GM10248 (cell line): ENCODE data around the gene SPEG.
A peak's percentile ranks its signal among the peaks of the same experiment; 100 is the strongest.

Source experiments
- CTCF ChIA-PET: fragments of 300-600 bp; sonication (Branson Sonifier 250); formaldehyde crosslinking; extraction: SDS; loops from one replicate; lab custom pipeline; 2021; ENCODE audit warnings: antibody characterized with exemption; lab: Yijun Ruan, JAX
- POLR2A ChIA-PET: fragments of 350-650 bp; sonication (Branson Sonifier 250); formaldehyde crosslinking; extraction: SDS; loops from one replicate; lab custom pipeline; 2020; ENCODE audit warnings: antibody characterized with exemption; lab: Yijun Ruan, JAX
- DNase-seq: peaks from one replicate; pipeline ENCODE4 v3.0.0; 2012; ENCODE audit errors: extremely low spot score
- TF ChIP-seq, protein P1 (sequence below): IDR thresholded peaks from 2 replicates; pipeline ENCODE4 v1.5.1; 2012; ENCODE audit warnings: mild to moderate bottlenecking, low read depth; ENCODE audit errors: extremely low read depth, missing control alignments, control extremely low read depth

The SPEG gene

DNA sequence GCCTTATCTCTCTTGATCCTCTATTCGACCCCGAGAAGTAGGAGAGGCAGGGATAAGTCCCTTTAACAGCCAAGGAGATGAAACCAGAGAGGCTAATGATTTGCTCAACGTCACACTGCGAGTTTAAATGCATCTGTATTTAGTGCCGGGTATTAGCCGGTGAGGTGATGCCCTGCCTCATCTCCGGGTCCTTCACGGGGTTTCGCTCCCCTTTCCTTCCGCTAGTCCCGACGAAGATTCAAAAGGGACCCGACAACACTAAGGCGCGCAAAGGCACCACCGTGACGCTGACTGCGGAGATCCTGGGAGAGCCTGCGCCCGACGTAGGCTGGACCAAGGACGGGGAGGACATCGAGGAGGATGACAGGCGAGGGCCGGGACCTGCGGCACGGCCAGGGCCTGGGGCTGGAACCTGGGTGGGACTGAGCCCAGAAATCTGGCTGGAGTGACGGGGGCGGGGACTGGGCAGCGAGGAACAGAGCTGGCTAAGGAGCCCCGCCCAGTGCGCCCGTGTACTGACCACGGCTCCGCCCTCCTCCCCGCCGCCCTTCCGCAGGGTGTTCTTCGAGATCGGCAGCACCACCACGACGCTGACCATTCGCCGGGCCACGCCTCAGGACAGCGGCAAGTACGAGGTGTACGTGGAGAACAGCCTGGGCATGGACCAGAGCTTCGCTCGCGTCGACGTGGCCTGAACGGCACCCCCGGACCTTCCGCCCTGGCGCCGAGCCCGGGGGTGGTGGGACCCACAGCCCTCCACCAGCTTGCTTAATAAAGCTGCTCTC, 63.0 kb downstream of the SPEG start:
- TF ChIP-seq, protein P1, sequence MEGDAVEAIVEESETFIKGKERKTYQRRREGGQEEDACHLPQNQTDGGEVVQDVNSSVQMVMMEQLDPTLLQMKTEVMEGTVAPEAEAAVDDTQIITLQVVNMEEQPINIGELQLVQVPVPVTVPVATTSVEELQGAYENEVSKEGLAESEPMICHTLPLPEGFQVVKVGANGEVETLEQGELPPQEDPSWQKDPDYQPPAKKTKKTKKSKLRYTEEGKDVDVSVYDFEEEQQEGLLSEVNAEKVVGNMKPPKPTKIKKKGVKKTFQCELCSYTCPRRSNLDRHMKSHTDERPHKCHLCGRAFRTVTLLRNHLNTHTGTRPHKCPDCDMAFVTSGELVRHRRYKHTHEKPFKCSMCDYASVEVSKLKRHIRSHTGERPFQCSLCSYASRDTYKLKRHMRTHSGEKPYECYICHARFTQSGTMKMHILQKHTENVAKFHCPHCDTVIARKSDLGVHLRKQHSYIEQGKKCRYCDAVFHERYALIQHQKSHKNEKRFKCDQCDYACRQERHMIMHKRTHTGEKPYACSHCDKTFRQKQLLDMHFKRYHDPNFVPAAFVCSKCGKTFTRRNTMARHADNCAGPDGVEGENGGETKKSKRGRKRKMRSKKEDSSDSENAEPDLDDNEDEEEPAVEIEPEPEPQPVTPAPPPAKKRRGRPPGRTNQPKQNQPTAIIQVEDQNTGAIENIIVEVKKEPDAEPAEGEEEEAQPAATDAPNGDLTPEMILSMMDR = no peak
- POLR2A ChIA-PET = interaction anchor here (0.5 to 1.9 kb wide), 4 partner anchors 12 to 300 kb away, joined by 3 to 6 read pairs (median 6); partner anchors contain the start of gene DNPEP
- CTCF ChIA-PET = interaction anchor here (0.7 to 18.5 kb wide), 15 partner anchors 11 to 203 kb away, joined by 3 to 325 read pairs (median 7); no protein-coding TSS in a partner anchor
- DNase-seq = peak; percentile 80

DNA sequence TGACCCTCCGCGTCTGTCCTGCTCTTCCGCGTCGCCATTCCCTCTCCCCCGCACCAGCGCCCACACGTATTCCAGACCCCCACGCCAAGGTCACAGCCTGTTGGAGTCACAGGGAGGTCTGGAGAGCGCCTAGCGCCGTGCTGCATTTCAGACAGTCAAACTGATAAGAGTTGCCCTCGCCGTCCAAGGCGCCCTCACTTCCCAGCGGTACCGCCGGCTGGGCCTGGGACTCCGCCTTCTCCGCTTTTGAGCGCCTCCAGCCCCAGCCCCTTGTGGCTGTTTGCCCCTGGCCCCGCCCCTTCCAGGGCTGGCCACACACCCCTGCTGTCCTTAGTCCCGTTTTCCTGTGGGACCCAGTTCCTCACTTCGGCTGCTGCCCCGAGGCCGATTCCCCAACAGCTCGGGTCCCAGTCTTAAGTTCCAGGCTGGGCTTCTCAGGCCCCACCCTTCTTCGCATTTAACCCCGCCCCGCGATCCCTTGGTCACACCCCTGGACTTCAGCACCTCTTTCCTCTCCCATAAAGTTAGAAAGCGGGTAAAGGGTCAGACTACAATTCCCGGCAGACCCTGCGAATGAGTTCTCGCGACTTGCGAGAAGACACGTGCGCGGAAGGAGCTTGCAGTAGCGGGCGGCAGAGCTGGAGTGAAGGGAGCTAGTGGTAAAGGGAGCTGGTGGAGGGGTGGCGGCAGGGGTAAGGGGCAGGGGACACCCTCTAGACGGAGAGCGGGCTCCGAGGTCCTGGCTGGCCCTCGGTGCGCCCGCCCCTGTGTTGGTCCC, 63.8 kb downstream of the SPEG start, which contains the start of gene GMPPA:
TSS of gene GMPPA (plus strand) at position 612 of the 778 bp plus-strand sequence. CDS start 1,085 bp downstream, outside the sequence.
- peak; percentile 98 for DNase-seq
- ChIA-PET CTCF (interaction anchor here (0.7 to 18.5 kb wide), 19 partner anchors 11 to 204 kb away, joined by 3 to 325 read pairs (median 6); partner anchors contain the start of gene DNPEP), POLR2A (interaction anchor here (0.5 to 1.9 kb wide), 5 partner anchors 12 to 301 kb away, joined by 3 to 6 read pairs (median 5); partner anchors contain the start of gene DNPEP)
- TF ChIP-seq, protein P1 = no peak

DNA sequence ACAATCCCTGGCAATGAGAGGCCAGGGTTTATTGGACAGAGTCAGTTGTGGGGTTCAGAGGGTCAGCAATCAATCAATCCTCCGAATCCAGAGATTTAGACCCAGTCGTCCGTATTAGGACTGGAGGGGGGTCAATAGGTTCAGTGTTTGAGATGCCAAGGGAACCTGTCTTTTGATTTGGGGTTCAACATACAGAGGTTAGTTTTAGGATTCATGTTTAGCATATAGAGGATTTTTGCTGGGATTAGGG, 64.3 kb downstream of the SPEG start:
- CTCF ChIA-PET = interaction anchor here (0.7 to 18.5 kb wide), 14 partner anchors 11 to 204 kb away, joined by 3 to 325 read pairs (median 6); partner anchors contain the start of genes ASIC4 and DNPEP
- TF ChIP-seq, protein P1 = no peak
- POLR2A ChIA-PET = interaction anchor here (1.2 to 1.9 kb wide), 3 partner anchors 11 to 111 kb away, joined by 3 to 6 read pairs (median 5); partner anchors contain the start of gene DNPEP

DNA sequence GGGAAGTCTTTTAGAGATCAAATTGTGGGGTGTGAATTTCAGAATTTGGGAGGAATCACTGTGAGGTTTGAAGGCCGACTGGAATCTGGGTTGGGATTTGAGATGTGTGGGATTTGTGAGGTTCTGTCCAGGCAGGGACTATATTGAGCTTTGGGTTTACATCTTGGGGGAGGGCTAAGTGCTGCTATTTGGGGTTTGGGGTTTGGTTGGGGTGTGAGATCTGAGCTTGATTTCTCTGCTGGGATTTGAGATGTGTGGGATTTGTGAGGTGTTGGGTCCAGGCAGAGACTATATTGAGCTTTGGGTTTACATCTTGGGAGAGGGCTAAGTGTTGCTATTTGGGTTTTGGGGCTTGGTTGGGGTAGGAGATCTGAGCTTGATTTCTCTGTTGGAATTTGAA, 64.9 kb downstream of the SPEG start:
- no peak for DNase-seq
- ChIA-PET CTCF (interaction anchor here (1.0 to 18.5 kb wide), 13 partner anchors 8 to 205 kb away, joined by 3 to 325 read pairs (median 6); partner anchors contain the start of gene ASIC4), POLR2A (interaction anchor here (1.1 kb wide), 1 partner anchor 10 kb away, joined by 3 read pairs; no protein-coding TSS in a partner anchor)
- TF ChIP-seq, protein P1 = no peak

More for the DNA sequence above, 64.3 kb downstream of the SPEG start:
- no peak for DNase-seq

DNA sequence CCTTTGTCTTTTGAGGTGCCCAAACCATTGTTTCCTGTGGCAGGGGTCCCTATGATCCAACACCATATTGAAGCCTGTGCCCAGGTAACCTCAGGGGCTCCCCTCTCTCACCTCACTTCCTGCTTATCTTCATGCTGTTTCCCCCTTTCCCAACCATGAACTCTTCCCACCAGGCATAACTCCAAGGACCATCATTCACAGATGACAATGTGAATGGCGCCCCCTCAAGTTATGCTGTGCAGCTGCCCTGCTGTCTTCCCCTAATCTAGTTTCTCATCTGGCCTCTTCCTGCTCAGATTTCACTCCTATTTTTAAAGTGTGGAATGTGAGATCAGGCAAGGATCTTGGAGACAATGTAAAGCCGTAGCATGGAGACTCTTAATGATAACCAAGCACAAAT, 65.5 kb downstream of the SPEG start:
- ChIA-PET POLR2A (interaction anchor here (0.6 to 1.1 kb wide), 2 partner anchors 10 to 1214 kb away, joined by 3 to 6 read pairs; no protein-coding TSS in a partner anchor), CTCF (interaction anchor here (0.9 to 18.5 kb wide), 11 partner anchors 8 to 205 kb away, joined by 3 to 325 read pairs (median 6); partner anchors contain the start of gene ASIC4)
- no peak for DNase-seq
- TF ChIP-seq, protein P1 = no peak

DNA sequence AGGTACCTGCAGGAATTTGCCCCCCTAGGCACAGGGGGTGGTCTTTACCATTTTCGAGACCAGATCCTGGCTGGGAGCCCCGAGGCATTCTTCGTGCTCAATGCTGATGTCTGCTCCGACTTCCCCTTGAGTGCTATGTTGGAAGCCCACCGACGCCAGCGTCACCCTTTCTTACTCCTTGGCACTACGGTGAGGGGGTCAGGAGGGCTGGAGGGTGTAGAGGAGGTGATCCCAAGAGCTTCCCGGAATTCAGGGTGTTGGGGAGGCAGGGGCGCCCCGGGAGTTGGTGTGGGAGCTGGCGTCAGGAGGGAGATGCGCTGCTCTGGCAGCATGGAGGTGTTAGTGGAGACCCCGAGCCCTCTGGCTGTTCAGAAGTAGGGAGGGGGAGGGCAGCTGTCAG, 67.2 kb downstream of the SPEG start:
- POLR2A ChIA-PET = no interaction called here
- DNase-seq = no peak
- TF ChIP-seq, protein P1 = no peak
- CTCF ChIA-PET = interaction anchor here (1.5 to 18.5 kb wide), 3 partner anchors 16 to 39 kb away, joined by 3 to 325 read pairs (median 6); no protein-coding TSS in a partner anchor
